Measurements from ENCODE around the gene MAPKAPK5. TPM values are rescaled to one million over a fixed set of nuclear protein-coding genes. Genes with fewer than 3 reads are reported as not detected.
"Not testable (repeated sequence)": the region's sequence is repeated elsewhere in the genome, so short reads cannot be mapped to it uniquely, and the experiment has no call there.

MAPKAPK5 gene
- total and polyA plus RNA-seq, 2 donors from 2014 or later: 20.5 to 45.7 TPM

GRCh38 chr12:111826992-111827391 is 15.0 kb upstream of the MAPKAPK5 start:
- H3K4me1 ChIP-seq (ENCODE audit: control insufficient read depth in 2 of 3, insufficient read depth in 2 of 3, low read depth in 1 of 3, low read length in 3 of 3): no peaks in the 10 kb centered on the region
- DNase-seq (no peak), FAIRE-seq (no peak)
- TF ChIP-seq, protein P1, sequence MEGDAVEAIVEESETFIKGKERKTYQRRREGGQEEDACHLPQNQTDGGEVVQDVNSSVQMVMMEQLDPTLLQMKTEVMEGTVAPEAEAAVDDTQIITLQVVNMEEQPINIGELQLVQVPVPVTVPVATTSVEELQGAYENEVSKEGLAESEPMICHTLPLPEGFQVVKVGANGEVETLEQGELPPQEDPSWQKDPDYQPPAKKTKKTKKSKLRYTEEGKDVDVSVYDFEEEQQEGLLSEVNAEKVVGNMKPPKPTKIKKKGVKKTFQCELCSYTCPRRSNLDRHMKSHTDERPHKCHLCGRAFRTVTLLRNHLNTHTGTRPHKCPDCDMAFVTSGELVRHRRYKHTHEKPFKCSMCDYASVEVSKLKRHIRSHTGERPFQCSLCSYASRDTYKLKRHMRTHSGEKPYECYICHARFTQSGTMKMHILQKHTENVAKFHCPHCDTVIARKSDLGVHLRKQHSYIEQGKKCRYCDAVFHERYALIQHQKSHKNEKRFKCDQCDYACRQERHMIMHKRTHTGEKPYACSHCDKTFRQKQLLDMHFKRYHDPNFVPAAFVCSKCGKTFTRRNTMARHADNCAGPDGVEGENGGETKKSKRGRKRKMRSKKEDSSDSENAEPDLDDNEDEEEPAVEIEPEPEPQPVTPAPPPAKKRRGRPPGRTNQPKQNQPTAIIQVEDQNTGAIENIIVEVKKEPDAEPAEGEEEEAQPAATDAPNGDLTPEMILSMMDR (IDR thresholded peaks at IDR 0.05; ENCODE audit: borderline replicate concordance, extremely low read depth, insufficient read depth): no peak
- H3K27ac ChIP-seq (ENCODE audit: low read depth in 2 of 2, low read length in 2 of 2): no peak overlapping the region
- H3K9me3 ChIP-seq (ENCODE audit: control insufficient read depth in 2 of 3, insufficient read depth in 1 of 3, low read length in 3 of 3): no peaks in the 10 kb centered on the region
- H3K9ac ChIP-seq (ENCODE audit: low read length in 3 of 3): no peak overlapping the region
- no peaks in the 10 kb centered on the region for H3K27me3 ChIP-seq (ENCODE audit: control insufficient read depth, insufficient read depth, low read length)
- H3K36me3 ChIP-seq (ENCODE audit: control insufficient read depth in 2 of 3, insufficient read depth in 3 of 3, low read length in 3 of 3): no peaks in the 10 kb centered on the region
- intact Hi-C loops (cut with DNase I): no loop called here
- H3K4me3 ChIP-seq (ENCODE audit: low read length in 3 of 3): no peak overlapping the region

- H3K4me3 ChIP-seq (ENCODE audit: low read length in 3 of 3): no peak overlapping the region
- FAIRE-seq: no peak
- TF ChIP-seq, protein P1 (IDR thresholded peaks at IDR 0.05; ENCODE audit: borderline replicate concordance, extremely low read depth, insufficient read depth): no peak
- no peak for DNase-seq
- intact Hi-C loops (cut with DNase I): no loop called here
- H3K27ac ChIP-seq (ENCODE audit: low read depth in 2 of 2, low read length in 2 of 2): no peak overlapping the region
- no peaks in the 10 kb centered on the region for H3K9me3 ChIP-seq (ENCODE audit: control insufficient read depth in 2 of 3, insufficient read depth in 1 of 3, low read length in 3 of 3)
- no peak overlapping the region for H3K9ac ChIP-seq (ENCODE audit: low read length in 3 of 3)
- H3K36me3 ChIP-seq (ENCODE audit: control insufficient read depth in 2 of 3, insufficient read depth in 3 of 3, low read length in 3 of 3): no peaks in the 10 kb centered on the region
- H3K27me3 ChIP-seq (ENCODE audit: control insufficient read depth, insufficient read depth, low read length): no peaks in the 10 kb centered on the region
- H3K4me1 ChIP-seq (ENCODE audit: control insufficient read depth in 2 of 3, insufficient read depth in 2 of 3, low read depth in 1 of 3, low read length in 3 of 3): no peaks in the 10 kb centered on the region
Measured at GRCh38 chr12:111827907-111828306, 14.1 kb upstream of the MAPKAPK5 start.

- TF ChIP-seq, protein P1 (IDR thresholded peaks at IDR 0.05; ENCODE audit: borderline replicate concordance, extremely low read depth, insufficient read depth): no peak
- H3K9ac ChIP-seq (ENCODE audit: low read length in 3 of 3): no peak overlapping the region
- no peaks in the 10 kb centered on the region for H3K36me3 ChIP-seq (ENCODE audit: control insufficient read depth in 2 of 3, insufficient read depth in 3 of 3, low read length in 3 of 3)
- H3K27ac ChIP-seq (ENCODE audit: low read depth in 2 of 2, low read length in 2 of 2): no peak overlapping the region
- H3K4me1 ChIP-seq (ENCODE audit: control insufficient read depth in 2 of 3, insufficient read depth in 2 of 3, low read depth in 1 of 3, low read length in 3 of 3): no peaks in the 10 kb centered on the region
- intact Hi-C loops (cut with DNase I): no loop called here
- FAIRE-seq (no peak), DNase-seq (no peak)
- H3K27me3 ChIP-seq (ENCODE audit: control insufficient read depth, insufficient read depth, low read length): no peaks in the 10 kb centered on the region
- H3K4me3 ChIP-seq (ENCODE audit: low read length in 3 of 3): no peak overlapping the region
- no peaks in the 10 kb centered on the region for H3K9me3 ChIP-seq (ENCODE audit: control insufficient read depth in 2 of 3, insufficient read depth in 1 of 3, low read length in 3 of 3)
Measured at GRCh38 chr12:111828338-111828979, 13.6 kb upstream of the MAPKAPK5 start.

GRCh38 chr12:111829635-111830034 is 12.4 kb upstream of the MAPKAPK5 start:
- H3K4me3 ChIP-seq (ENCODE audit: low read length in 3 of 3); DNase-seq; H3K36me3 ChIP-seq (ENCODE audit: control insufficient read depth in 2 of 3, insufficient read depth in 3 of 3, low read length in 3 of 3); H3K9me3 ChIP-seq (ENCODE audit: control insufficient read depth in 2 of 3, insufficient read depth in 1 of 3, low read length in 3 of 3); H3K27me3 ChIP-seq (ENCODE audit: control insufficient read depth, insufficient read depth, low read length); FAIRE-seq; intact Hi-C loops (cut with DNase I); H3K4me1 ChIP-seq (ENCODE audit: control insufficient read depth in 2 of 3, insufficient read depth in 2 of 3, low read depth in 1 of 3, low read length in 3 of 3); H3K9ac ChIP-seq (ENCODE audit: low read length in 3 of 3); H3K27ac ChIP-seq (ENCODE audit: low read depth in 2 of 2, low read length in 2 of 2): not testable (repeated sequence)

DNA sequence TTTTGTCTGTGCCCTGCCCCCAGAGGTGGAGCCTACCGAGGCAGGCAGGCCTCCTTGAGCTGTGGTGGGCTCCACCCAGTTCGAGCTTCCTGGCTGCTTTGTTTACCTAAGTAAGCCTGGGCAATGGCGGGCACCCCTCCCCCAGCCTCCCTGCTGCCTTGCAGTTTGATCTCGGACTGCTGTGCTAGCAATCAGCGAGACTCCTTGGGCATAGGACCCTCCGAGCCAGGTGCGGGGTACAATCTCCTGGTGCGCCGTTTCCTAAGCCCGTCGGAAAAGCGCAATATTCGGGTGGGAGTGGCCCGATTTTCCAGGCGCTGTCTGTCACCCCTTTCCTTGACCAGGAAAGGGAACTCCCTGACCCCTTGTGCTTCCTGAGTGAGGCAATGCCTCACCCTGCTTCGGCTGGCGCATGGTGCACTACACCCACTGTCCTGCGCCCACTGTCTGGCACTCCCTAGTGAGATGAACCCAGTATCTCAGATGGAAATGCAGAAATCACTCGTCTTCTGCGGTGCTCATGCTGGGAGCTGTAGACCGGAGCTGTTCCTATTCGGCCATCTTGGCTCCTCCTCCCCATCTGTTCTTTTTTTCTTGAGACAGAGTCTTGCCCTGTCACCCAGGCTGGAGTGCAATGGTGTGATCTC is 7.2 kb upstream of the MAPKAPK5 start:
- H3K4me1 ChIP-seq (ENCODE audit: control insufficient read depth in 2 of 3, insufficient read depth in 2 of 3, low read depth in 1 of 3, low read length in 3 of 3); FAIRE-seq; H3K27ac ChIP-seq (ENCODE audit: low read depth in 2 of 2, low read length in 2 of 2); H3K9ac ChIP-seq (ENCODE audit: low read length in 3 of 3); H3K9me3 ChIP-seq (ENCODE audit: control insufficient read depth in 2 of 3, insufficient read depth in 1 of 3, low read length in 3 of 3); H3K27me3 ChIP-seq (ENCODE audit: control insufficient read depth, insufficient read depth, low read length); intact Hi-C loops (cut with DNase I); H3K36me3 ChIP-seq (ENCODE audit: control insufficient read depth in 2 of 3, insufficient read depth in 3 of 3, low read length in 3 of 3); H3K4me3 ChIP-seq (ENCODE audit: low read length in 3 of 3); DNase-seq: not testable (repeated sequence)

GRCh38 chr12:111835531-111836181 is 6.4 kb upstream of the MAPKAPK5 start:
- H3K27ac ChIP-seq (ENCODE audit: low read depth in 2 of 2, low read length in 2 of 2); H3K9me3 ChIP-seq (ENCODE audit: control insufficient read depth in 2 of 3, insufficient read depth in 1 of 3, low read length in 3 of 3); H3K4me3 ChIP-seq (ENCODE audit: low read length in 3 of 3); H3K4me1 ChIP-seq (ENCODE audit: control insufficient read depth in 2 of 3, insufficient read depth in 2 of 3, low read depth in 1 of 3, low read length in 3 of 3); H3K36me3 ChIP-seq (ENCODE audit: control insufficient read depth in 2 of 3, insufficient read depth in 3 of 3, low read length in 3 of 3); H3K9ac ChIP-seq (ENCODE audit: low read length in 3 of 3); H3K27me3 ChIP-seq (ENCODE audit: control insufficient read depth, insufficient read depth, low read length); FAIRE-seq; intact Hi-C loops (cut with DNase I); DNase-seq: not testable (repeated sequence)

Data from kidney (tissue), 14 donors.